GM21381 (cell line): ENCODE data around the gene LRRC70.

Source experiments
- ATAC-seq: cut with Tn5 transposase; IDR thresholded peaks from one replicate; pipeline ENCODE4 v1.9.1; 2021; ENCODE audit warnings: mild to moderate bottlenecking, moderate library complexity; ENCODE audit not compliant: unreplicated experiment

Gene LRRC70

GRCh38 chr5:62575066-62575465, 3.6 kb upstream of the LRRC70 start:
- no peak for ATAC-seq

- no peak for ATAC-seq
These were observed 3.1 kb upstream of the LRRC70 start for GRCh38 chr5:62575489-62575888.

GRCh38 chr5:62576570-62577170, 1.9 kb upstream of the LRRC70 start:
- ATAC-seq, result no peak

GRCh38 chr5:62577488-62577887, 1.1 kb upstream of the LRRC70 start:
- no peak for ATAC-seq

- ATAC-seq, result no peak
These were observed 1.1 kb downstream of the LRRC70 start for GRCh38 chr5:62579761-62580160.

- no peak for ATAC-seq
These were observed 3.4 kb downstream of the LRRC70 start for GRCh38 chr5:62581836-62582597.

- ATAC-seq, result no peak
These were observed 5.8 kb downstream of the LRRC70 start for GRCh38 chr5:62584391-62584790.

- ATAC-seq, result no peak
These were observed 6.7 kb downstream of the LRRC70 start for GRCh38 chr5:62585306-62585705.

GRCh38 chr5:62585751-62586150, 7.1 kb downstream of the LRRC70 start:
- ATAC-seq, result no peak

- ATAC-seq, result peak; percentile 53
These were observed 9.1 kb downstream of the LRRC70 start for GRCh38 chr5:62587737-62588136.

GRCh38 chr5:62588668-62589067, 10.0 kb downstream of the LRRC70 start:
- ATAC-seq, result no peak

GRCh38 chr5:62589504-62589903, 10.9 kb downstream of the LRRC70 start:
- no peak for ATAC-seq

GRCh38 chr5:62590387-62590786, 11.8 kb downstream of the LRRC70 start:
- no peak for ATAC-seq

- no peak for ATAC-seq
These were observed 13.9 kb downstream of the LRRC70 start for GRCh38 chr5:62592558-62592957.

GRCh38 chr5:62593331-62593730, 14.7 kb downstream of the LRRC70 start:
- ATAC-seq, result no peak

- no peak for ATAC-seq
These were observed 15.9 kb downstream of the LRRC70 start for GRCh38 chr5:62594364-62594984.

- ATAC-seq, result no peak
These were observed 17.5 kb downstream of the LRRC70 start for GRCh38 chr5:62596096-62596495.

GRCh38 chr5:62596691-62597090, 18.1 kb downstream of the LRRC70 start:
- no peak for ATAC-seq

- no peak for ATAC-seq
These were observed 18.7 kb downstream of the LRRC70 start for GRCh38 chr5:62597314-62597713.

GRCh38 chr5:62600560-62601252, 22.1 kb downstream of the LRRC70 start:
- ATAC-seq, result no peak

GRCh38 chr5:62603934-62604333, 25.3 kb downstream of the LRRC70 start:
- no peak for ATAC-seq

- no peak for ATAC-seq
These were observed 27.0 kb downstream of the LRRC70 start for GRCh38 chr5:62605638-62606037.
